GM18873 (cell line): ENCODE results near the gene TACO1.
A peak's percentile ranks its signal among the peaks of the same experiment; 100 is the strongest.

Experiments
- ATAC-seq: cut with Tn5 transposase; IDR thresholded peaks from one replicate; pipeline ENCODE4 v1.9.1; 2021; ENCODE audit warnings: mild to moderate bottlenecking, moderate library complexity, moderate number of reproducible peaks; ENCODE audit not compliant: unreplicated experiment, low FRiP score

TACO1 gene

GRCh38 chr17:63600569-63601438 lies at the start of gene TACO1:
Gene TACO1, plus strand, starts transcription at chr17:63600895. Its CDS starts 189 bp downstream, at chr17:63601084.
- ATAC-seq: peak; percentile 60

GRCh38 chr17:63552211-63552610 lies 48.5 kb upstream of the TACO1 start:
- ATAC-seq: no peak

DNA sequence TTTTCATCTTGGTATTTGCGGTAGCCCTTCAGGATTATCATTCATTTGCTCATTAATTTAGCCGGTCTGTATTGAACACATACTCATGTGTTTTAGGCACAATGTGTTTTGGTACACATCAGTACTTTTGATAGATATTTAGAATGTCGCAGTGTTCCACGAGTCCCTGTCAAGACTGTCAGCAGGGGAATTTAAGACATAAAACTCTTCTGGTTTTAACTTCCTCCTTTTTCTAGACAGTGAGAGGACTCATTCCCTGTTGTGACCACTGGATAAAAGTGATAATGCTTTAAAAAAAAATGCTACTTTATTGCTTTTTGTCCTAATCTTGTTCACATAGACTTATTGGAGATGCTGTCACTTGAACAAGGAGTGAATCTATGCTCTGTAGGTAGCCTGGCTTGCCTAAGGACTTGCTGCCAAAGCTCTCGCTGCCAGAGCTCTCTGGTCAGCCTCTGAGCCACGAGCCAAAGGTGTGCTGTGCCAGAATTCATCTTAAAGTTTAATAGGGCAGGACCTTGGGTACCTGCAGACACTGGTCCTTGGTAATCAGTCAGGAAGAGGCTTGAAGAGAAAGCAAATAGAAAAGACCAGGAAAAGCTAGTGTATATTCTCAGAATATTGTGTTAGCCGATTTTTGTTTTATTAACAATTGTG lies 45.1 kb upstream of the TACO1 start:
- ATAC-seq: no peak

- ATAC-seq: no peak
Measured at GRCh38 chr17:63557416-63557815, 43.3 kb upstream of the TACO1 start.

DNA sequence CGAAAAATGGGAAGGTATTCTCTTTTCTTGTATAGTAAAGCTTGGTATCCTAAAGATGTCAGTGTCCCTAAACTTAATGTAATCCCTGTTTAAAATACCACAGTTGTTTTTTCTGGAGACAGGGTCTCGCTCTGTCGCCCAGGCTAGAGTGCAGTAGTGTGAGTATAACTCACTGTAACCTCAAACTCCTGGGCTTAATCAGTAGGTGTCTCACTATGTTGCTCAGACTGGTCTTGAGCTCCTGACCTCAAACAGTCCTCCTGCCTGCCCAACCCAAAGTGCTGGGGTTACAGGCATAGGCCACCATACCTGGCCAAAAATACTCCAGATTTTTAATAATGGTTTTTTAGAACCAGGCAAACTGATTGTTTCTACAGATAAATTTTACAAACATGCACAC lies 42.3 kb upstream of the TACO1 start:
- no peak for ATAC-seq

- ATAC-seq: no peak
Measured at GRCh38 chr17:63561819-63562218, 38.9 kb upstream of the TACO1 start.

DNA sequence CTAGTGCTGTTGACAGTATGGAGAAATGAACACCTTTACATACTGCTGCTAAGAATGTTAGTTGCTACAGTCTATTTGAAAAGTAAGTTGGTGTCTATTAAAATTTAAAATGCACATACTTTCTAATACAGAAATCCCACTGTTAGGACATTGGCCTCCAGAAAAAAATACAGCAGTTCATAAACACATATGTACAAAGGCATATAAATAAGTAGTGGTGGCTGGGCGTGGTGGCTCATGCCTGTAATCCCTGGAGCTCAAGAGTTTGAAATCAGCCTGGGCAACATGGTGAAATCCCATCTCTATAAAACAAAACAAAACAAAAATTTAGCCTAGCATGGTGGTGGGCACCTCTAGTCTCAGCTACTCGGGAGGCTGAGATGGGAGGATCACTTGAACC lies 37.4 kb upstream of the TACO1 start:
- ATAC-seq: no peak

- no peak for ATAC-seq
Measured at GRCh38 chr17:63564562-63564961, 36.1 kb upstream of the TACO1 start.

DNA sequence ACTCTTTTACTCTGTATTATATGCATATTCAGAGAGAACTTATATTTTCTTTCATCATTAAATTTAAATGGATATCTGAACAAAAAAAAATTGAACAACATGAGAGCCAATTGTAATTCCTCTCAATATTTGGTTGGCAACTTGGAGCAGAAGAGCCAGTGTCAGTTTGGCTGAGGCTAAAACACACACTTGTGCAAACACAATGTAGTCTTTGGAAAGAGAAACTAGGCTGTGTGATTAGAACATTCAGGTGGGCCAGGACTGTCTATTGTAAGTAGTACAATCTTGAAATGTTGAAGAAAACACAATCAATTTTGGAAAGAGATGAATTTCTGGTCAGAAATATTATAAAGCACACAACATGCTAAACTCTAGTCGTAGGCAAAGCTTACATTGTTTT lies 33.5 kb upstream of the TACO1 start:
- no peak for ATAC-seq

DNA sequence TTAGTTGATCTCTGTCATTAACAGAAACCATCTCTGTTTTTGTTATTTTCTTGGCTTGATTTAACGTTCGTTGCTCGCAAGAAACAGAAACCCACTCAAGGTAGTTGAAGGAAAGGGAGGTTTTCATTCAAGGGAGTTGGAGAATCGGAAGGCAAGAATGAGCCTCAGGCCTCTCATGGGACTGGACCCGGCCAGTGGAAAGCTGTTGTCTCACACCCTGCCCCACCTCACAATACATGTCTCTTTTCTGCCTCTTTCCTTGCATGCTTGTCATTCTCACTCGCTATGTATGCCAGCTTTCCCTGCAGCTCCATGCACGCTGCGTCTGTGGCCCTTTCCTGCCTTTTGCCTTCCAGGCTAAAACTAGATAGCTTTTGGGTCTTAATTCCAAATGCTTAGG lies 32.1 kb upstream of the TACO1 start:
- no peak for ATAC-seq

DNA sequence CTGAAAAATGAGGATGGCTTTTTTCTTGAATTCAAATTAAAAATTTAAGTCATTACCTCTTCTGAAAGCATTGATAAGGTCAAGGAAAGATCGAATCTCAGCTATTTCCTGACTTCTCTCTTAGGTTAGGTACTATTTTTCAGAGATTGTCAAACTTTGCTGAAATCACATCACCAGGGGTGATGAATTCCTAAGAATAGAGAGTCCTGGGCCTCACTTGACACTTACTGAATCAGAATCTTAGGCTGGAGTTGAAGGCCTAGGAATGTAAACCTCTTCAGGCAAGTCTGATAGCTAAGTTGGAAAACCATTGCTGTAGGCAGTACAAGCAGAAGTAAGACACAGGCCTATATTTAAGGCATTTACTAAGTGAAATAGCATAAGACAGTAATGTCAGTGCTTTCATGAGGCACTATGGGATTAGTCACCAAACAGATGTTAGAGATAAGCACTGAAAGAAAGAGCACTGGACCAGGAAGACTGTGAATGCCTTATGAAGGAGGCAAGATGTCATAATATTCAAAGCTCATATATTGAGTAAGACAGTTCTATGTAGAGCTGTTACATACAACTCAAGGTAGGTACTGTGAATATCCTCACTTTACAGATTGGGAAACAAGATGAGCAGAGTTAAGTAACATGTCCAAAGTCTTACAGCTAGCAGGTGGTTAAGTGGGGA lies 28.9 kb upstream of the TACO1 start:
- no peak for ATAC-seq

- ATAC-seq: no peak
Measured at GRCh38 chr17:63573634-63574033, 27.1 kb upstream of the TACO1 start.

GRCh38 chr17:63578027-63578768 lies 22.5 kb upstream of the TACO1 start:
- ATAC-seq: no peak

- ATAC-seq: no peak
Measured at GRCh38 chr17:63578769-63579111, 22.0 kb upstream of the TACO1 start.

GRCh38 chr17:63579633-63580032 lies 21.1 kb upstream of the TACO1 start:
- ATAC-seq: no peak

- ATAC-seq: no peak
Measured at GRCh38 chr17:63587770-63588169, 12.9 kb upstream of the TACO1 start.

- no peak for ATAC-seq
Measured at GRCh38 chr17:63588797-63589196, 11.9 kb upstream of the TACO1 start.

DNA sequence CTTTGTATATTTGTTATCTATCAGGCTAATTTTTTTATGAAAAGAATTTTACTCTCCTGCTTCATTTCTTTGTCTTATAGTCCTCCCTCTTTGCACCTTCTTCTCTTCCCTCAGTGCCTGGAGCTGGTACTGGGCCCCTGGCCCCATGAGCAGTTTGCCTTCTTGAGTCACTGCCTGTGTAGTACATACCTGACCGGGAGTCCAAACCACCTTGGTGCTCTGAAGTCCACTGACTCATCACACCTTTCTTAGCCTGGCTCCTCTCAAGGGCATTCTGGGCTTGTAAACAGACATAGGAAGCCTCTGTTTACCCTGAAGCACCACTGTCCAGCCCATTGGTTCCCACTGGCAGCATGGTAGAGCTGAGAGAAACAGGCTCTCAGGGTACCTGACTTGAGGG lies 11.0 kb upstream of the TACO1 start:
- ATAC-seq: no peak

GRCh38 chr17:63592797-63593196 lies 7.9 kb upstream of the TACO1 start:
- no peak for ATAC-seq

DNA sequence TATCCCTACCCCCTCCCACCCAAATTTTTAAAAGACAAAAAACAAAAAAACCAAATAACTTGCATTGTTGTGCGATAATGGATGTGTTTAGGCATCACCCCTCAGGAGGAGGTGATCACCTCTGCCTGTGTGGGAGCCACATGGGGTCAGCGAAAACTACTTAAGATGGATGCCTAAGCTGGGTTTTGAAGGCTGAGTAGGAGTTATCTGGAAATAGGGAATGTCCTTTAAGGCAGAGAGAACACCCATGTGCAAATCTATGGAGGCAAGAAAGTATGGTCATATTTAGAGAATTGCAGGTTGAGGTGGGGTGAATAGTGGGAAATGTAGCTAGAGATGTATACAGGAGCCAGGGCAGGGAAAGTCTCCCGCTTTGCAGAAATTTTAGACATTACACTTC lies 5.6 kb upstream of the TACO1 start:
- ATAC-seq: no peak
